Neural cell (in vitro differentiated cells): ENCODE measurements around the gene ELP5.

Experiments used
- CTCF ChIP-seq: fragments of 450-650 bp; IDR thresholded peaks from 2 replicates; pipeline ENCODE4 v1.5.1; 2014; ENCODE audit warnings: antibody characterized with exemption, mild to moderate bottlenecking, moderate library complexity; ENCODE audit not compliant: poor library complexity, severe bottlenecking
- EP300 ChIP-seq: fragments of 450-650 bp; conservative IDR thresholded peaks from 2 replicates; pipeline ENCODE4 v1.6.1; 2014; ENCODE audit warnings: antibody characterized with exemption, mild to moderate bottlenecking, moderate library complexity; ENCODE audit not compliant: poor library complexity, severe bottlenecking
- EZH2 ChIP-seq: fragments of 200-600, 300-800 bp; shearing (Covaris generic), sonication (generic); IDR thresholded peaks from 2 replicates; pipeline ENCODE4 v1.6.1; 2014; ENCODE audit warnings: antibody characterized with exemption, low read length, borderline replicate concordance, mild to moderate bottlenecking; ENCODE audit not compliant: insufficient read depth, poor library complexity, severe bottlenecking
- MXI1 ChIP-seq: fragments of 450-650 bp; conservative IDR thresholded peaks from 2 replicates; pipeline ENCODE4 v1.6.1; 2014; ENCODE audit warnings: antibody characterized with exemption, mild to moderate bottlenecking; ENCODE audit not compliant: poor library complexity, severe bottlenecking
- POLR2AphosphoS5 ChIP-seq: IDR thresholded peaks from 2 replicates; pipeline ENCODE4 v1.6.1; 2012
- RAD21 ChIP-seq: fragments of 450-650 bp; conservative IDR thresholded peaks from 2 replicates; pipeline ENCODE4 v1.6.1; 2014; ENCODE audit warnings: antibody characterized with exemption, mild to moderate bottlenecking, moderate library complexity
- TAF1 ChIP-seq: IDR thresholded peaks from 2 replicates; pipeline ENCODE4 v1.6.1; 2012; ENCODE audit warnings: low read depth

- TF ChIP-seq TAF1, result no peak
- no peak for TF ChIP-seq CTCF
- no peak for TF ChIP-seq EP300
- no peak for TF ChIP-seq EZH2
- TF ChIP-seq RAD21, result no peak
- no peak for TF ChIP-seq POLR2AphosphoS5
- no peak for TF ChIP-seq MXI1
Observed at GRCh38 chr17:7217113-7217987, 34.7 kb upstream of the ELP5 start.
